Transverse colon (tissue), 3 donors: ENCODE results near the gene KRCC1.

Source experiments
- CTCF ChIP-seq, 5 experiments: fragments of 200-600 bp in 3 of 5; fragments of 450-650 bp in 2 of 5; sonication (generic) in 3 of 5; IDR thresholded peaks; 1 replicate in 2 of 5; 2 replicates in 3 of 5; pipeline ENCODE4 v1.5.1; 2016 to 2017; ENCODE audit warnings: antibody characterized with exemption in 5 of 5, inconsistent platforms in 3 of 5, mild to moderate bottlenecking in 2 of 5, moderate library complexity in 1 of 5
- EP300 ChIP-seq: sonication (generic); formaldehyde crosslinking; IDR thresholded peaks from one replicate; pipeline ENCODE4 v1.6.1; 2017; ENCODE audit warnings: antibody characterized with exemption, low read depth
- POLR2A ChIP-seq: fragments of 450-650 bp; IDR thresholded peaks from one replicate; pipeline ENCODE4 v1.6.1; 2016; ENCODE audit warnings: antibody characterized with exemption, mild to moderate bottlenecking, moderate library complexity

- no peak for TF ChIP-seq POLR2A
- no peak for TF ChIP-seq CTCF (IDR thresholded peaks at IDR 0.05)
- no peak for TF ChIP-seq EP300
Observed at GRCh38 chr2:88069117-88069516, 13.5 kb upstream of the KRCC1 start.
